WTC11 (cell line): ENCODE results near the gene CCDC92. TPM values are rescaled to one million over a fixed set of nuclear protein-coding genes. Genes with fewer than 3 reads are reported as not detected.

Source experiments
- USF1 ChIP-seq: sonication (generic); formaldehyde crosslinking; IDR thresholded peaks from 2 replicates; pipeline ENCODE4 v1.8.0; 2022; ENCODE audit warnings: mild to moderate bottlenecking, missing genetic modification reagents
- total RNA-seq: library from RNA; stranded (reverse); gene quantifications from 3 replicates; pipeline ENCODE4 v1.2.3, GENCODE V29; 2021

CCDC92 gene
- total RNA-seq, 1 experiment from 2014 or later = 2.7 TPM

- TF ChIP-seq USF1 = no peak
Observed at GRCh38 chr12:123886258-123886657, 86.4 kb downstream of the CCDC92 start (continued).

Other genes with a start within 250 kb of the CCDC92 start
- 0.07 to 0.11 TPM (median 0.09 TPM) in 3 replicates for gene DNAH10, start 210.5 kb downstream of the CCDC92 start, total RNA-seq
- gene ZNF664, start 384 bp upstream of the CCDC92 start, total RNA-seq = 52.6 to 61.7 TPM (median 58.9 TPM) in 3 replicates